GM12874 (cell line): ENCODE results near the gene ZNF182.

Experiments
- TF ChIP-seq, protein P1 (sequence below): IDR thresholded peaks from 2 replicates; pipeline ENCODE4 v1.5.1; 2011; ENCODE audit warnings: low read depth, mild to moderate bottlenecking, control low read depth, low read length, moderate library complexity; ENCODE audit not compliant: insufficient read depth

The ZNF182 gene

DNA sequence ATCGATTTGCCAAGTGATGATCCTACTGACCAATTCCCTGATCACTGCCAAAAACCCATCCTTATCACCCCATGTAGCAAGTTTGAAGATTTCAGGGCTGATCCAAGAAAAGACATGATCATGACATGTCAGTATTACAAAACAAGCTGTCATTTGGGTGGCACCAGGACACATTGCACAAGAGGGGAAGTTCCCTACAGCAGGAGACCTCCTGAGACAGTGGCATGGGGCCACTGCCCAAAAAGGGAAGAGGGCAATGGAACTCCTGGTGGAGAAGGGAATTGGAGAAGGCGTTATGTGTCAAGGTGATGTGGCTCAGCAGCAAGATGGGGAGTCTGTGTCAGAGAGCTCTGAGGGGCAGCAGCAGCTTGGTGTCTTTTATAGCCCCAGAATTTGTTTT, 43.4 kb downstream of the ZNF182 start:
- TF ChIP-seq, protein P1, sequence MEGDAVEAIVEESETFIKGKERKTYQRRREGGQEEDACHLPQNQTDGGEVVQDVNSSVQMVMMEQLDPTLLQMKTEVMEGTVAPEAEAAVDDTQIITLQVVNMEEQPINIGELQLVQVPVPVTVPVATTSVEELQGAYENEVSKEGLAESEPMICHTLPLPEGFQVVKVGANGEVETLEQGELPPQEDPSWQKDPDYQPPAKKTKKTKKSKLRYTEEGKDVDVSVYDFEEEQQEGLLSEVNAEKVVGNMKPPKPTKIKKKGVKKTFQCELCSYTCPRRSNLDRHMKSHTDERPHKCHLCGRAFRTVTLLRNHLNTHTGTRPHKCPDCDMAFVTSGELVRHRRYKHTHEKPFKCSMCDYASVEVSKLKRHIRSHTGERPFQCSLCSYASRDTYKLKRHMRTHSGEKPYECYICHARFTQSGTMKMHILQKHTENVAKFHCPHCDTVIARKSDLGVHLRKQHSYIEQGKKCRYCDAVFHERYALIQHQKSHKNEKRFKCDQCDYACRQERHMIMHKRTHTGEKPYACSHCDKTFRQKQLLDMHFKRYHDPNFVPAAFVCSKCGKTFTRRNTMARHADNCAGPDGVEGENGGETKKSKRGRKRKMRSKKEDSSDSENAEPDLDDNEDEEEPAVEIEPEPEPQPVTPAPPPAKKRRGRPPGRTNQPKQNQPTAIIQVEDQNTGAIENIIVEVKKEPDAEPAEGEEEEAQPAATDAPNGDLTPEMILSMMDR: no peak

DNA sequence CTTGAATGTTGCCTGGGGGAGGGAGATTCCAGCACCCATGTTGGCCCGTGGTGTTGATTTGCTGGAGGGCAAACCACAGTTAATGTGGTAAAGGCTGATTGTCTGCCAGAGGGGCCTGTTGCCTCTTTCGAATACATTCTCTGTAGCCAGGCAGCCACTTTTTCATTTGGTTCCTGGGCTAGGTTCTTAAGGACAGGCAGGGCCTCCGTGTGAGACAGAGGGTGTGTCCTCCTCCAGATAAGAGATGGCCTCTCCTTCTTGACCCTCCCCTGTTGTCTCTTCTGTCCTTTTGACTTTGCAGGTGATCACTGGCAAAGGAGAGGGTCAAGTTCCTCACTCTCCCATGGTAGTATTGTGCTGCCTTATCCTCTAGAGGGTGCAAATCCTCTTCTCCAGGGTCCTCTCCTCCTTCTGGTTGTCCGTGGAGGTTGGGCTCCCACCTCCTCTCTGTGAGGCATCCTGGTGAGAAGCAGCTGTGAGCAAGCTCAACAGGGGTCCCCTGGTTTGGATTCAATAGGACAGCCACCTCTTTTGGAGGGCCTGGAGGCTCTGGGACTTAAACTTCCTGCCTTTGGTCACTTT, 44.9 kb downstream of the ZNF182 start:
- TF ChIP-seq, protein P1: peak; percentile 9; the same call in 1 of the 2 replicates

DNA sequence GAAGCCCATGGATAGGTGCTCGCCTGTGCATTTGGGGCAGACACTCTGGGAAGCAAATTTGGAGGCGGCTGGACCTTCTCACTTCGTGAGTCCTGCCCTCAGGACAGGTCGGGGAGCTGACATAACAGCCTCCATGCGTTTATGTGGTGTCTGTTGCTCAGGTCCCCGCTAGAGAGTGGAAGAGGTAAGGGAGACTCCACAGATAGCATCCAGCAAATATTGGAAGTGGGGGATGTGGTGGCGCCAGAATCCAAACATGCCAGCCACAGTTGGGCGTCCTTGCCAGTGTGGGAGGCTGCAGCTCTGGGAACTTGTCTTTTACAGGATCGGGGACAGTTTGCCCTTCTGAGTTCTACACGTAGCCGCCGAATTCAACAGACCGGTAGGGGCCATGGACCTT, 47.8 kb downstream of the ZNF182 start:
- TF ChIP-seq, protein P1: no peak

DNA sequence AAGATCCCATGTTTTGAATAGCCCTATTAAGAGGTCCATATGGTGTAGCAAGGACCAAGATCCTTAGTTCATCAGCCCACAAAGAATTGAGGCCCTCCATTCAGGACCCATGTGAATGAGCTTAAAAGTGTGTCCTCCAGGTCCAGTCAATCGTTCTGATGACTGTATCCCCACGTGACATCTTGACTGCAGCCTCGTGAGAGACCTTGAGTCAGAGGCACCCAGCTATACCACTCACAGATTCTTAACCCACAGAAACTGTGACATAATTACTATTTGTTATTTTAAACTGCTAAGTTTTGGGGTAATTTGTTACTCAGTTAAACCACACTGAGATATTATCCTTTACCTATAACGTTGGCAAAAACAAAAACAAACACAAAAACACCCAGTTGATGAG, 62.4 kb downstream of the ZNF182 start:
- TF ChIP-seq, protein P1: no peak

DNA sequence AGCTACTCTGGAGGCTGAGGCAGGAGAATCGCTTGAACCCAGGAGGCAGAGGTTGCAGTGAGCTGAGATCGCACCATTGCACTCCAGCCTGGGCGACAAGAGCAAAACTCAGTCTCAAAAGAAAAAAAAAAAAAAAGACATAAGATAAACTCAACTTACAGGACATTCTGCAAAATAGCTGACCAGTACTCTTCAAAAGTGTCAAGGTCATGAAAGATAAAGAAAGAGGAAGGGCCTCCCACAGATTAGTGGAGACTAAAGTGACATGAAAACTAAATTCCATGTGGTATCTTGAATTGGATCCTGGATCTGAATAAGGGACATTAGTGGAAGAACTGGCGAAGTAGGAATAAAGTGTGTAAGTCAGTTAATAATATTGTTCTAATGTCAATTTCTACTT, 63.3 kb downstream of the ZNF182 start:
- TF ChIP-seq, protein P1: no peak

DNA sequence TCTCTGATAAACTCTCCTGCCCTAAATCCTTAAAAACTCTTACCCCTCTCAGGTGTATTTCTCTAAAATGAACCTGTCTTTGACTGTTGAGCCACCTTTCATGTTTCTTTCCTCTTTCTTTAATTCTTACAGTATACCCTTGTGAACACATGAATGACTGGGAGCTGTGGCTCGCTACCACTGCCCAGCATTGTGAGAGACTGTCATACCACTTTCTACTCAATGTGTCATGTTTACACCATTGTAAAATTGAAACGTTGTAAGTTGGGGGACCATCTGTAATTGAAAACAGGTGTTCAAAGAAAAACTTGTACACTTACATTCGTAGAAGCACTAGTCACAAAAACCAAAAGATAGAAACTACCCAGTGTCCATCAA, 66.9 kb downstream of the ZNF182 start:
- TF ChIP-seq, protein P1: no peak

DNA sequence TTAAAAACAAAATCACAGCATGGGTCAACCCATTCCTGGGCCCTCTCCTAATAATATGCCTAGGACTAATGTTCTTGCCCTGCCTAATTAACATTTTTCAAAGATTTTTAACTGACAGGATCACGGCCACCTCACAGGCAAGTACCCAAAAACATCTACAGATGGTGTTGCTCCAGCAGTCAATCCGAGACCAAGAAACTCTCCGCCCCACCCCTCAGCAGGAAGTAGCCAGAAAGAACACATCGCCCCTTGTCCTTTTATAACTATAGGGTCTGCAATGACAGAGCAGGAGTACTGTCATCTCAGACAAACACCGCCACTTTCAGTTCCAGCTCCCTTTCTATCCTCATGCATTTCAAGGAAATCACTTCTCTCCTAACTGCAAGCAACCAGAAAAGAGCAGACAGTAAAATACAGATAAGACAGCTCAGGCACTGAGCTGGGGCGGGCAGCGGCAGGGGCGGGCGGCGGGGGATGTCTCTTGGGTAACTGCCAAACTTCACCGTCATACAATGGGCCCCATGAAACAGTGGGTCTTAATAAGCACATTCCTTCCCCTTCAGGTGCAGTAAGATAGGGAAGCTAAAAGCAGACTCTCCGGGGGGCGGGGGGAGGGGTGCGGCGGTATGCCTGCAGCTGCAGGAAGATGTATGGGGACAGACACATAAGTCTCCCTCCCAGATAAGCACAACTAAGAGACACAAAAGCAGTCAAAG, 67.4 kb downstream of the ZNF182 start:
- TF ChIP-seq, protein P1: no peak
